Panc1 (cell line): ENCODE results near the gene MTX1. TPM values are rescaled to one million over a fixed set of nuclear protein-coding genes. Genes with fewer than 3 reads are reported as not detected.

Experiments used
- ATAC-seq: fragments of 200-7000 bp; cut with Tn5 transposase; 2 replicates; pipeline ENCODE4 v1.9.1; 2020; ENCODE audit warnings: mild to moderate bottlenecking, moderate library complexity
- BruUV-seq: library from RNA; stranded (reverse); fragments of 400-500 nt; replicated peaks from 2 replicates; lab custom pipeline; 2021; lab: Mats Ljungman, UMichigan
- CTCF ChIA-PET: fragments of 300-600 bp; sonication (Branson Sonifier 250); formaldehyde crosslinking; loops from one replicate; lab custom pipeline; 2022; ENCODE audit warnings: antibody characterized with exemption; lab: Charles Lee
- POLR2A ChIA-PET: fragments of 300-600 bp; sonication (Branson Sonifier 250); formaldehyde crosslinking; loops from one replicate; lab custom pipeline; 2022; ENCODE audit warnings: antibody characterized with exemption; lab: Charles Lee
- DNase-seq: peaks from one replicate; pipeline ENCODE4 v3.0.0-alpha.2; 2010; ENCODE audit warnings: low read depth, low spot score
- H3K27ac ChIP-seq: 2 replicates; pipeline ENCODE4 v1.5.1; 2011; ENCODE audit warnings: mild to moderate bottlenecking, low read length, inconsistent platforms
- H3K27me3 ChIP-seq: fragments of 200-500 bp; sonication (Bioruptor generic); 2 replicates; pipeline ENCODE4 v1.6.0; 2014; ENCODE audit warnings: low read length, inconsistent platforms; ENCODE audit not compliant: control insufficient read depth, insufficient read depth
- H3K36me3 ChIP-seq: fragments of 200-500 bp; sonication (Bioruptor generic); 2 replicates; pipeline ENCODE4 v1.5.1; 2014; ENCODE audit warnings: inconsistent platforms, mild to moderate bottlenecking, low read length, moderate library complexity; ENCODE audit not compliant: control insufficient read depth, insufficient read depth
- H3K4me1 ChIP-seq: 2 replicates; pipeline ENCODE4 v1.5.1; 2011; ENCODE audit warnings: inconsistent platforms, mild to moderate bottlenecking, low read length, moderate library complexity; ENCODE audit not compliant: control insufficient read depth, insufficient read depth
- H3K4me3 ChIP-seq, 2 experiments: 2 replicates each; pipeline ENCODE4 v1.5.1; 2011 to 2012; ENCODE audit warnings: low read depth in 2 of 2, low read length in 2 of 2, mild to moderate bottlenecking in 2 of 2, inconsistent platforms in 1 of 2, moderate library complexity in 1 of 2
- H3K9me3 ChIP-seq: fragments of 200-500 bp; sonication (Bioruptor generic); 2 replicates; pipeline ENCODE4 v1.5.1; 2014; ENCODE audit warnings: low read depth, mild to moderate bottlenecking, inconsistent platforms, low read length, moderate library complexity; ENCODE audit not compliant: control insufficient read depth, insufficient read depth
- CTCF ChIP-seq: fragments of 450-650 bp; IDR thresholded peaks from 2 replicates; pipeline ENCODE4 v1.5.1; 2017; ENCODE audit warnings: mild to moderate bottlenecking
- POLR2AphosphoS5 ChIP-seq: IDR thresholded peaks from 2 replicates; pipeline ENCODE4 v1.6.1; 2012; ENCODE audit warnings: mild to moderate bottlenecking, low read depth, low read length, moderate library complexity
- SIN3A ChIP-seq: IDR thresholded peaks from 2 replicates; pipeline ENCODE4 v1.6.1; 2012; ENCODE audit warnings: low read depth, mild to moderate bottlenecking, low read length, moderate library complexity, borderline replicate concordance; ENCODE audit not compliant: insufficient read depth
- TCF7L2 ChIP-seq: IDR thresholded peaks from 2 replicates; pipeline ENCODE4 v1.6.1; 2011; ENCODE audit warnings: mild to moderate bottlenecking, low read depth, low read length, inconsistent platforms
- in situ Hi-C: cut with HindIII; loops from 2 replicates; pipeline ENCODE4 v1.10.0; 2016; ENCODE audit warnings: low sequenced_read_pairs, low pct_unique_long_range_greater_than_20kb
- intact Hi-C: fragments of 100-400 bp; cut with micrococcal nuclease; formaldehyde crosslinking; loops from one replicate; pipeline ENCODE4 v1.10.0; 2022; ENCODE audit not compliant: unreplicated experiment
- total RNA-seq: library from RNA; stranded (reverse); gene quantifications from one replicate; pipeline ENCODE4 v1.2.1, GENCODE V29; 2021; ENCODE audit not compliant: unreplicated experiment
- TF ChIP-seq, protein P1 (sequence below), 2 experiments: IDR thresholded peaks; 2 replicates each; pipeline ENCODE4 v1.6.1; 2011 to 2012; ENCODE audit warnings: low read depth in 2 of 2, control low read depth in 1 of 2, low read length in 1 of 2, mild to moderate bottlenecking in 1 of 2, moderate library complexity in 1 of 2; ENCODE audit not compliant: insufficient read depth in 1 of 2

MTX1 gene
- total RNA-seq, 1 experiment from 2014 or later: 53.6 TPM

DNA sequence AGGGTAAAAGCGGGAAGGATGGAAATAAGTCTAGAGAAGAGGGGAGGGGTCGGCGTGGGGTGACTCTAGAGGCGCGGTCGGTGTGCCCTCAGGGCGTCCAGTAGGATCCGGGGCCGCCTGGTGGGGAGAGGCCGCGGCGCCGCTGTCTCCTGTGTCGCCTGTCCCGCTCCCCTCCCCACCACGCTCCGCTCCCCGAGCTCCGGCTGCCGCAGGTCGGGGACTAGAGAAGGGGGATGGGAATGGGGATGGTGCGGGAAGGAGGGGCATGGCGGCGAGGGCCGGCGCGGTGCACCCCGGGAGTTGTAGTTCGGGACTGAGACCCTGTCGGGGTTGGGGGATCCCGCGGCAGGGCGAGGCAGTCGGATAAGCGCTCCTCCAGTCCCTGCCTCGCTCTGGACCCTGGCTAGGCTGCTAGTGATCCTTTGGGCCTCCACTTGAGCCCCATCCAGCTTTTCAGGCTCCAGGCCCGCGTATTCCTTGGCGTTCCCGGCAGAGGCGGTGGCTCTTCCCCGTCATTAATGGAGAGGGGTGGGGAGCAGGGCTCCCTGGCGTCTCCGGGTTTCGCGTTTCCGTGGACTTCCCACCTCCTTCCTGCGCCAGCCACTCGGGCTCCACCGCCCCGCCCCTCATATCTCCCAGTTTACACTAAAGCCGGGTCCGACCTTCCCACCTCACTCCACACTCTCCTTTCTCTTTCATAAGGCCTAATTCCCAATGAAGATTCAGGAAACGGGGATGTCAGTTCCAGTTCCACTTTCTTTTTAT is 46.9 kb downstream of the MTX1 start, which contains the start of gene ENTREP3 (continued):
- peak; percentile 74 for TF ChIP-seq POLR2AphosphoS5
- no peak for TF ChIP-seq TCF7L2

DNA sequence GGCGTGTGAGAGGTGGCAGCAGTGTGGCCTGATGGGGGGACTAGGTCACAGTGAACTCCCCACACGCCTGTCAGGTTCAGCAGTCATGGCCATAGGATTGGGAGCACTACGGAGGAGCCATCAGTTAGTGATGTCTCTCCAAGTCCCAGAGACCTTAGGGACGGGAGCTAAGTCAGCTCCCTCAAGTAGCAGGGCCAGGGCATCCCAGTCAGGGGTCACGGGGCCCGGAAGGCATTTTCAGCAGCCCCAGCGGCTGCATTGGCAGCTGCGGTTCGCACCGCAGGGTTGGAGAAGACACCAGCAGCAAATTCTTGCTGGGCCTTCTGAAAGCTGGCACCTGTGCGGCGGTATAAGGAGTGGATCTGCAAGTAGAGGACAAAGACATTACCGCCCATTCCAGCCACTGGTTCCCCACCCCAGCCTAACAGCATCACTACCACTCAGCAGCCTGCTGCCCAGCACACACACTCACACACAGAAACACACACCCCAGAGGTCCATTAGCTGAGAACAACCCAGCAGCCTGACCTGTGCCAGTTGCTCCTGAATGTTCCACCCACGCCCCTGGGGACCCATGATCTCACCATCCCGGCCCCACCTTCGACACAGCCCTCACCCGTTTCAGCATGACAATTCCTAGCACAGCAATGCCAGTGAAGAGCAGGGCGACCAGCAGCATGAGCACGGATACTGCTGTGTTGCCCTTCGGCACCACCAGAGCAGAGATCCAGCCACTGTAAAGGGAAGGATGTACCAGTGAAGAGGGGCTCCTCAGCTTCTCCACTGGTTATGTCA is 47.8 kb downstream of the MTX1 start:
- in situ Hi-C loops (no loop called here), intact Hi-C loops (no loop called here)
- Histone ChIP-seq H3K27me3 (no peaks in the 10 kb centered on the region), H3K27ac (peak overlapping the region; percentile 87), H3K4me3 (peak overlapping the region; percentile 72 to 77), H3K9me3 (no peaks in the 10 kb centered on the region), H3K36me3 (peaks cover 5% of the 10 kb centered on the region), H3K4me1 (peaks cover 13% of the 10 kb centered on the region)
- ChIA-PET CTCF (no interaction called here), POLR2A (no interaction called here)
- peak; percentile 15 for ATAC-seq
- BruUV-seq: TSS peak; percentile 41
- TF ChIP-seq SIN3A (no peak), CTCF (no peak), POLR2AphosphoS5 (no peak), TCF7L2 (no peak)
- TF ChIP-seq, protein P1, sequence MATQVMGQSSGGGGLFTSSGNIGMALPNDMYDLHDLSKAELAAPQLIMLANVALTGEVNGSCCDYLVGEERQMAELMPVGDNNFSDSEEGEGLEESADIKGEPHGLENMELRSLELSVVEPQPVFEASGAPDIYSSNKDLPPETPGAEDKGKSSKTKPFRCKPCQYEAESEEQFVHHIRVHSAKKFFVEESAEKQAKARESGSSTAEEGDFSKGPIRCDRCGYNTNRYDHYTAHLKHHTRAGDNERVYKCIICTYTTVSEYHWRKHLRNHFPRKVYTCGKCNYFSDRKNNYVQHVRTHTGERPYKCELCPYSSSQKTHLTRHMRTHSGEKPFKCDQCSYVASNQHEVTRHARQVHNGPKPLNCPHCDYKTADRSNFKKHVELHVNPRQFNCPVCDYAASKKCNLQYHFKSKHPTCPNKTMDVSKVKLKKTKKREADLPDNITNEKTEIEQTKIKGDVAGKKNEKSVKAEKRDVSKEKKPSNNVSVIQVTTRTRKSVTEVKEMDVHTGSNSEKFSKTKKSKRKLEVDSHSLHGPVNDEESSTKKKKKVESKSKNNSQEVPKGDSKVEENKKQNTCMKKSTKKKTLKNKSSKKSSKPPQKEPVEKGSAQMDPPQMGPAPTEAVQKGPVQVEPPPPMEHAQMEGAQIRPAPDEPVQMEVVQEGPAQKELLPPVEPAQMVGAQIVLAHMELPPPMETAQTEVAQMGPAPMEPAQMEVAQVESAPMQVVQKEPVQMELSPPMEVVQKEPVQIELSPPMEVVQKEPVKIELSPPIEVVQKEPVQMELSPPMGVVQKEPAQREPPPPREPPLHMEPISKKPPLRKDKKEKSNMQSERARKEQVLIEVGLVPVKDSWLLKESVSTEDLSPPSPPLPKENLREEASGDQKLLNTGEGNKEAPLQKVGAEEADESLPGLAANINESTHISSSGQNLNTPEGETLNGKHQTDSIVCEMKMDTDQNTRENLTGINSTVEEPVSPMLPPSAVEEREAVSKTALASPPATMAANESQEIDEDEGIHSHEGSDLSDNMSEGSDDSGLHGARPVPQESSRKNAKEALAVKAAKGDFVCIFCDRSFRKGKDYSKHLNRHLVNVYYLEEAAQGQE (IDR thresholded peaks at IDR 0.05; ENCODE audit: insufficient read depth in 1 of 2, low read depth in 2 of 2, low read length in 1 of 2): no peak
- no peak for DNase-seq

DNA sequence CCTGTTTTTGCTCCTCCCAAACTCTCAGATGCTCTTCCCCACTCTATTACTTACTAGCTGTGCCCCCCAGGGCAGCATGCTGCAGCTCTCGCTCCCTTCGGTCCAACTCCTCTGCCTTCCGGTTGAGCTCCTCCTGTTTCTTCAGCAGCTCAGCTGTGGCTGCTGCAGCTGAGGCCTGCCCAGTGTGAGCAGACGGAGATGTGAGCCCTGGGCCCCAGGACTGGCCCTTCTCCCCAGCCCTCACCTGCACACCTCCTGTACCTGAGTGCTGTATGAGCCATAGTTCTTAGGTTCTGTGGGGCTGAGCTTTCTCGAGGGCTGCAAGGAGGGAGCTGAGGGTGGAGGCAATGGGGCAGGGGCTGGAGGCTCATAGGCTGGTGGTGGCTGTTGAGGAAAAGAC is 51.8 kb downstream of the MTX1 start:
- Histone ChIP-seq H3K4me3 (no peak overlapping the region; a peak in 1 of 4 replicates), H3K27ac (no peak overlapping the region), H3K36me3 (peaks cover 13% of the 10 kb centered on the region), H3K4me1 (peaks cover 16% of the 10 kb centered on the region), H3K9me3 (no peaks in the 10 kb centered on the region), H3K27me3 (no peaks in the 10 kb centered on the region)
- no TSS peak for BruUV-seq
- intact Hi-C loops (no loop called here), in situ Hi-C loops (no loop called here)
- CTCF ChIA-PET: no interaction called here
- ATAC-seq (no peak), DNase-seq (no peak)
- POLR2A ChIA-PET: no interaction called here
- TF ChIP-seq POLR2AphosphoS5 (no peak), TCF7L2 (no peak), SIN3A (no peak), CTCF (no peak)
- TF ChIP-seq, protein P1 (IDR thresholded peaks at IDR 0.05; ENCODE audit: insufficient read depth in 1 of 2, low read depth in 2 of 2, low read length in 1 of 2): no peak
